T-helper 22 cell (primary cell): ENCODE data around the gene RAPGEF4.

Experiments used
- DNase-seq: peaks from one replicate; pipeline ENCODE4 v3.0.0-alpha.2; 2020; ENCODE audit warnings: low read depth

Gene RAPGEF4

GRCh38 chr2:172970660-172971059 is 235.0 kb downstream of the RAPGEF4 start:
- no peak for DNase-seq

DNA sequence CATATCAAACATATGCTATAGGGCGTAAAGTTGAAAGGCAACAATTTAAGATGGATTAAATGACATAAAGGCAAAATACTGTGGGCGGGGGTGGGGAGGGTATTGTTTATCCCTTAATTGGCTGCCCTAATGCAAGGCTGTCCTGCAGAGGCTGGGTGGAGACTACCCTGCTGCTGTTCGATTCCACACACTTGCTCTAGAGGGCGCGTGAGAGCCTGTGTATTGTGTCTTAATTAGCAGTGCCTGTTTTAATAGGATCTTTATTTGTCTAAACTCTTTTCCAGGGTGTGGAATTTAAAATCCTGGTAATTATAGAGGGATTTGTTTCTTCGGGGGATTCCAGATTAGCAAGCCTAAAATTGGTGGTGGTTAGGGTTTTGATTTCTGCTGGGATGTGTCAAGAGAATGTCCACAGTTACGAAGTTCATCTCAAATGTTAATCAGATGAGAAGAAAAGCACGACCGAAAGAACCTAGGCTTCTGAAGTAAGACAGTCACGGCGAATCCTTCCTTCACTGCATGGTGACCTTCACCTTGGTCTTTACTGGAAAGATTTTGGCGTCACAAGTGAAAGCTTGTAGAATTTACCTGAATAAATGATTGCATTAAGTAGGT is 236.5 kb downstream of the RAPGEF4 start:
- DNase-seq = no peak

- no peak for DNase-seq
Measured at GRCh38 chr2:172974762-172975161, 239.1 kb downstream of the RAPGEF4 start.

GRCh38 chr2:172976116-172976515 is 240.5 kb downstream of the RAPGEF4 start:
- DNase-seq = no peak

DNA sequence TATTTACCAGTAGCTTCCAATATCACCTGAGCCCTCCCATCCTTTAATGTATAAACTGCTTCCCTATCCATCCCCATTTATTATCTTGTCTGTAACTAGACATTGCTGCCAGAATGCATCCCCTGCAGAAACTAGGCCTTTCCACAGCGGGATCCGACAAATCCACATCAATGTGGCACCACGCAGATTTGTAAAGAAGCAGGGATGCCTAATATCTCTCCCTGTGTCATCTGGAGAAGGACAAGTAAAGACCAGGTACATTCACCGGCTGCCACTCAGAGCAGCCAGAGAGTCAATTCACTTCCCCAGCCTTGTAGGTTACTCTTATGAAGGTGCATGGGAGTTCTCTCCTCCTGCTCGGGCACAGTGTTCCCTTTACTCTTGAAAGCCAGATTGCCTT is 241.2 kb downstream of the RAPGEF4 start:
- DNase-seq = no peak

GRCh38 chr2:172977270-172978062 is 241.8 kb downstream of the RAPGEF4 start:
- DNase-seq = no peak

DNA sequence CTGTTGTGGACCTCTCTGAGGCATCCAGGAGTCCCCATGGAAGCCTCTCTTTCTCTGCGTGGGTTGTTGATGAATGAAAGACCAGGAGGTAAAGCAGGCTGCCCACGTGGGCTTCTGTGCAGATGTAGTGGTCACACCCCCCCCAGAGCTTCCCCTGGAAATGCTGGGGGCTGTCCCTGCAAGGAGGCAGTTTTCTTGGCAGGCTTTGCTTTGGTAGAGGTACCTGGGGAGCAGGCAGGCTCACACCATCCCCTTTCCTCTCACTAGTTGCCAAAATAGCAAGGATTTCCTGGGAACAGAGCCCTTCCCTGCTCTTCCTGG is 242.4 kb downstream of the RAPGEF4 start:
- DNase-seq = no peak

DNA sequence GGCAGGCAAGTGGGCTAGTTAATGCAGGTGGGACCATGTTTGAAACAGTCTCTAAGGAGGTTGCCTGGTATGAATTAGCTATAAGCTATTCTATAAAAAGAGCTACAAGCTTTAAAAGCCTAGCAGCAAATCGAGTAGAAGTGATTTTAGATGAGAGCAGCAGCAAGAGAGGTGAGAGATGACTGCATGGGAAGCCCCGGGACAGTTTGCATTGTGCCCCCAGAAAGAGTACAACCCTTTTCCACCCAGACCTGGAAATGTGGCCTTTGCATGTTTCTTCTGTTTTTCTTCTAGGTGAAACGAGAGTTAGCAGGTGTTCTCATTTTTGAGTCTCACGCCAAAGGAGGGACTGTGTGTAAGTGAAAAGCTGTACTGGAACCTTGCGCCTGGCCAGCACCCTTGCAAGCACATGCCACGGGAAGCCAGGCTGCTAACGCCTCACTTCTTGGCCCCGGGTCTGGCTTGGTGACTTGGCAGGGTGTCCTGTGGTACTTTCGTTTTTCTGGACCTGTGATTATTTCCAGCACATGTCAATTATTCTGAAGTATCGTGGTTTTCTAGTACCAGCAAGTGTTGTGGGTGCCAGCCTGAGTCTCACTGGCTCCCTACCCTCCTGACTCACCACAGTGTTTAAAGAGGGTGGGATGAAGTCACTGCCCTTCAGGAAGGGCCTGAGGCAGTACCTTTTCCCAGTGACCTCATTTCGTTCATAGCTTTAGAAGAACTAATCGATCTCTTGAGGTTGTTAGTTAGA is 249.7 kb downstream of the RAPGEF4 start:
- no peak for DNase-seq

DNA sequence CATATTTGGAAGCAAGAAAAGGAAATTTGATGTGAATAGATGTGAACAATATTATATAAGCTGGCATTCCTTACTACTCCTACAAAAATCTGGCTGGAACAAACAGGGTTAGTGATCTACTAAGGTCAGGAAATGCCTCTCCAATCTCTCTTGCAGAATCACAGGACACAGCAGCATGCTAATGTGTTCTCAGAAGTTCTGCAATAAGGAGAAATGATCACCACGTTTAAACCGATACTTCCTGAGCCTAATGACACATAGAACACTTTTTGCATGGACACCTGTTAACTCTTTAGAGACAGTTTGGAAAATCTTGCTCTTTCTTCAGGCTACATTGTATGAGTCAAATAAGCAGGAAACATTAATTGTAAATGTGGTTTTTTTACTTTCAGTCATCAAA is 250.4 kb downstream of the RAPGEF4 start:
- DNase-seq = no peak

DNA sequence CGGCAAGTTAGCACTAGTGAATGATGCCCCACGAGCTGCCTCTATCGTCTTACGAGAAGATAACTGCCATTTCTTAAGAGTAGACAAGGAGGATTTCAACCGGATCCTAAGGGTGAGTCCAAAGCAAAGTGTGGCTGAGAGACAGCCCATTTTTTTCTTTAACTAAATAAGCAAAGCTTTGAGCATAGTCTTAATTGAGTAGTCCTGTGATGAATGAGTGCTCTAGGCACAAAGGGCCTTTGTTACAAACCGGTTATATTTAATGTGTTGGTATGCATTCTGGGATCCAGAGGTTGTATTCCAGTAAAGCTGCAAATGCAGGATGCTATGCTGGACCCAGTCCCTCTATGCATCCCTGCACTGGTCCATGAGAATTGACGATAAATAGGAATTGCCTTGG is 253.1 kb downstream of the RAPGEF4 start:
- no peak for DNase-seq

DNA sequence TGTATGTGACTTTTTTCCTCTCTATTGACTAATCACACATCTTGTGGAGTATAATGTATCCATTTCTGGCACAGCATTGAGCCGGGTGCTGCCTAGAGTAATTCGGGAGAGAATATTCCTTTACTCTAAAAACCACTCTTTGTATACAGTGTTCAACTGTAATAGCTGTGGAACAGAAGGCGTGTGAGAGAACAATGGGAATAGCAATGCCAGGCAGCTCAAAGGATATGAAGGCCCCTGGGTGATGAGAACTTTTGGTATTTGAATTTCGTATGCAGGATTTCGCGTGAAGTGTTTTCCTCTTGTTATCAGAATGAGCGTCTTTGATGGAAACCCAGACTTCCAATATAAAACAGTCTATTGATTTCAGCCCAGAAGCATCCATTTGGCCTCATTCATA is 255.4 kb downstream of the RAPGEF4 start:
- no peak for DNase-seq

DNA sequence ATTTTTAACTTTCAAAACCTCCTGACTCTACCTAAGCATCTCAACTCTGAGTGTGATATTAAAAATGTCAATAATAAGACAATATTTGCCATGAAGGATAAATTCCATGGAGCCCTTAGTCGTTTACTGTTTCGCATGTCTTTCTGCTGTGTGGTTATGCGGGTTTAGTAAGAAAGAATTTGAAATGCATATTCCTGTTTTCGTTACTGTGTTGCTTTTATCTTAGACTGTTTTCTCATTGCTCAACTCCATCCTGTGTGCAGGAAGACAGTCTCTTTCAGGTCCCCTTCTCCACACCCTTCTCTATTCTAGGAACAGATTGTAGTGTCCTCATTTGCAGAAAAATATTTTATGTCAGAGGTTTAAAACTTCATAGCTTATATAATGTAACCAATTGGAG is 257.5 kb downstream of the RAPGEF4 start:
- DNase-seq = no peak

DNA sequence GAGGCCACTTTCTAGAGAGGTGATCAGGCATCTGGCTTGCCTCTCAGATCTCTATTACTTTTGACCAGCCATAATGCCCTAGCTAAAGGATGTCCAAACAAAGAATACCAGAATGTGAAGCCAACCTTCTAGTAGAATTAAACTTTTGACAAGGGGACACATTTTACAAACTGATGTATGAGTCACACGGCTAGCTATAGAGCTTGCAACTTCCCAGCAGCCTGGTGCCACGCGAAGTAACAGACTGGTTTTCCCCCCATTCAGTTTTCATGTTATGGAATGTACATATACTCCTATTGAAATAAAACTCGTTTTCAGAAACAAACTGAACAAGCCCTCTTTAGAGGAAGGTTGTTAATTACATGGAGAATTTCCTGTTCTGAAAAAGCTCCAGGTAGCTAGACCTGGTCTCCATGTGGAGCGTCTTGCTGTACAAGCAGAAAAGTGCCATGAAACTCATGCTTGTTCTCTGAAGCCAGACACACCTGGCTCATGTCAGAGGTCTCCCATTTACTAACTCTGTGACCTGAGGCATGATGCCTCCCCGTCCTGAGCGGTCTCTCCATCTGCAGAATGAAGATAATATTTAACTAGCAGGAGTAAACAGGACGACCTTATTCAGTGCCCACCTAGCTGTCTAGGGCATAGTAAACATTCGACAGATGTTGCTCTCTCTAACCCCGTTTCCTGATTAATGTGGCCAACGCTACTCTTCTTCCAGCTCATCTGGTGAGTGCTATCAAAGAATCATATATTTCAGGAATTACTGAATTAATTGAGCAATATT is 258.5 kb downstream of the RAPGEF4 start:
- DNase-seq = no peak

GRCh38 chr2:172994864-172995263 is 259.2 kb downstream of the RAPGEF4 start:
- DNase-seq = no peak

- DNase-seq = no peak
Measured at GRCh38 chr2:172995323-172996244, 259.9 kb downstream of the RAPGEF4 start.

- no peak for DNase-seq
Measured at GRCh38 chr2:172996387-172996961, 260.8 kb downstream of the RAPGEF4 start.

GRCh38 chr2:172997031-172997430 is 261.4 kb downstream of the RAPGEF4 start:
- DNase-seq = no peak

- no peak for DNase-seq
Measured at GRCh38 chr2:172998547-172999272, 263.1 kb downstream of the RAPGEF4 start.

- DNase-seq = no peak
Measured at GRCh38 chr2:172999641-173000386, 264.2 kb downstream of the RAPGEF4 start.
